HG02884 (cell line): ENCODE results near the gene NOL6.
"Not testable (repeated sequence)": the region's sequence is repeated elsewhere in the genome, so short reads cannot be mapped to it uniquely, and the experiment has no call there.

Source experiments
- ATAC-seq: cut with Tn5 transposase; IDR thresholded peaks from one replicate; pipeline ENCODE4 v1.9.1; 2021; ENCODE audit warnings: mild to moderate bottlenecking, moderate library complexity; ENCODE audit not compliant: unreplicated experiment

NOL6 gene

GRCh38 chr9:33436445-33436844, 37.3 kb downstream of the NOL6 start:
- ATAC-seq = no peak

- ATAC-seq = no peak
These were observed 37.9 kb downstream of the NOL6 start for GRCh38 chr9:33435821-33436277.

GRCh38 chr9:33434317-33435105, 39.2 kb downstream of the NOL6 start:
- no peak for ATAC-seq

- ATAC-seq = no peak
These were observed 39.9 kb downstream of the NOL6 start for GRCh38 chr9:33433871-33434270.

GRCh38 chr9:33431420-33431819, 42.3 kb downstream of the NOL6 start:
- no peak for ATAC-seq

GRCh38 chr9:33430942-33431341, 42.8 kb downstream of the NOL6 start:
- ATAC-seq = no peak

- no peak for ATAC-seq
These were observed 44.3 kb downstream of the NOL6 start for GRCh38 chr9:33429256-33429985.

GRCh38 chr9:33426843-33427293, 46.9 kb downstream of the NOL6 start:
- ATAC-seq = no peak

GRCh38 chr9:33425128-33425533, 48.6 kb downstream of the NOL6 start:
- no peak for ATAC-seq

- ATAC-seq = not testable (repeated sequence)
These were observed 49.2 kb downstream of the NOL6 start for GRCh38 chr9:33424492-33424891.

- not testable (repeated sequence) for ATAC-seq
These were observed 49.7 kb downstream of the NOL6 start for GRCh38 chr9:33424043-33424442.

GRCh38 chr9:33419708-33420303, 53.9 kb downstream of the NOL6 start:
- no peak for ATAC-seq

- ATAC-seq = no peak
These were observed 55.6 kb downstream of the NOL6 start for GRCh38 chr9:33418090-33418489.

- ATAC-seq = no peak
These were observed 56.7 kb downstream of the NOL6 start for GRCh38 chr9:33416996-33417395.

- no peak for ATAC-seq
These were observed 58.2 kb downstream of the NOL6 start for GRCh38 chr9:33415501-33416038.

- no peak for ATAC-seq
These were observed 58.7 kb downstream of the NOL6 start for GRCh38 chr9:33414889-33415500.

- no peak for ATAC-seq
These were observed 59.5 kb downstream of the NOL6 start for GRCh38 chr9:33414268-33414667.
